GM12878 (cell line): Measurements from ENCODE around the gene MAP3K5. TPM values are rescaled to one million over a fixed set of nuclear protein-coding genes. Genes with fewer than 3 reads are reported as not detected.
A peak's percentile ranks its signal among the peaks of the same experiment; 100 is the strongest.

Experiments
- CHD1 ChIP-seq: IDR thresholded peaks from 2 replicates; pipeline ENCODE4 v1.6.1; 2012; ENCODE audit warnings: low read depth, low read length, improper control_type of control experiment
- CHD4 ChIP-seq: fragments of 200-600 bp; sonication (generic); IDR thresholded peaks from 2 replicates; pipeline ENCODE4 v1.6.1; 2016; ENCODE audit warnings: mild to moderate bottlenecking
- EED ChIP-seq: sonication (generic); IDR thresholded peaks from 2 replicates; pipeline ENCODE4 v1.6.1; 2016; ENCODE audit warnings: antibody characterized with exemption, low read depth
- ESRRA ChIP-seq: IDR thresholded peaks from 2 replicates; pipeline ENCODE4 v1.6.1; 2012; ENCODE audit warnings: mild to moderate bottlenecking, low read length, improper control_type of control experiment
- FOXK2 ChIP-seq: fragments of 450-650 bp; IDR thresholded peaks from 2 replicates; pipeline ENCODE4 v1.6.1; 2017; ENCODE audit warnings: mild to moderate bottlenecking, moderate library complexity
- IKZF2 ChIP-seq, 2 experiments: fragments of 450-650 bp; IDR thresholded peaks; 2 replicates each; pipeline ENCODE4 v1.6.1; 2017; ENCODE audit warnings: mild to moderate bottlenecking in 2 of 2, moderate library complexity in 2 of 2
- NFIC ChIP-seq: IDR thresholded peaks from 2 replicates; pipeline ENCODE4 v1.6.1; 2012; ENCODE audit warnings: low read depth, mild to moderate bottlenecking, inconsistent platforms, low read length, moderate library complexity
- NFYA ChIP-seq: IDR thresholded peaks from 2 replicates; pipeline ENCODE4 v1.6.1; 2011; ENCODE audit warnings: low read depth, mild to moderate bottlenecking, low read length, improper control_type of control experiment, borderline replicate concordance
- NR2F1 ChIP-seq: fragments of 450-650 bp; conservative IDR thresholded peaks from 2 replicates; pipeline ENCODE4 v1.6.1; 2017; ENCODE audit warnings: mild to moderate bottlenecking
- RFX5 ChIP-seq: IDR thresholded peaks from 2 replicates; pipeline ENCODE4 v1.6.1; 2011; ENCODE audit warnings: low read depth, low read length, improper control_type of control experiment
- SMARCA5 ChIP-seq: fragments of 450-650 bp; IDR thresholded peaks from 2 replicates; pipeline ENCODE4 v1.6.1; 2017; ENCODE audit warnings: mild to moderate bottlenecking
- SRF ChIP-seq, 2 experiments: IDR thresholded peaks; 2 replicates each; pipeline ENCODE4 v1.6.1; 2011; ENCODE audit warnings: low read depth in 2 of 2, low read length in 2 of 2, mild to moderate bottlenecking in 1 of 2, moderate library complexity in 1 of 2
- TCF7 ChIP-seq: IDR thresholded peaks from 2 replicates; pipeline ENCODE4 v1.6.1; 2014; ENCODE audit warnings: antibody characterized with exemption, borderline replicate concordance
- ZBTB11 ChIP-seq: fragments of 450-650 bp; formaldehyde crosslinking; IDR thresholded peaks from 2 replicates; pipeline ENCODE4 v1.5.0; 2022; ENCODE audit warnings: mild to moderate bottlenecking, missing genetic modification characterization
- ZBTB40 ChIP-seq: fragments of 450-650 bp; IDR thresholded peaks from 2 replicates; pipeline ENCODE4 v1.6.1; 2016; ENCODE audit warnings: mild to moderate bottlenecking, moderate library complexity, borderline replicate concordance
- polyA plus RNA-seq, 11 experiments: library from polyadenylated mRNA; depleted of rRNA in 4 of 11; unstranded in 6 of 11; stranded (reverse) in 5 of 11; fragments of >200 nt; fragmentation: Nextera tagmentation in 4 of 11; fragmentation: Illumina TruSeq in 1 of 11; extraction: Ambion mirVana in 4 of 11; extraction: Trizol in 1 of 11; gene quantifications; 1 replicate in 1 of 11; 2 replicates in 10 of 11; pipeline versions ENCODE4 v1.2.1 to v1.2.3, GENCODE V29; 2011 to 2016; ENCODE audit warnings: inconsistent platforms in 2 of 11, missing spikeins in 2 of 11, low read depth in 1 of 11
- total RNA-seq, 4 experiments: library from RNA; depleted of rRNA in 3 of 4; stranded (reverse); fragments of >200 nt in 3 of 4; fragmentation: Illumina TruSeq in 1 of 4; extraction: Trizol in 1 of 4; gene quantifications; 2 replicates each; pipeline versions ENCODE4 v1.2.1 to v1.2.3, GENCODE V29; 2013 to 2021
- TF ChIP-seq, protein P1 (sequence below): fragments of 450-650 bp; IDR thresholded peaks from 2 replicates; pipeline ENCODE4 v1.6.1; 2017; ENCODE audit warnings: mild to moderate bottlenecking, moderate library complexity
- TF ChIP-seq, protein P2 (sequence below): IDR thresholded peaks from 2 replicates; pipeline ENCODE4 v1.6.1; 2011; ENCODE audit warnings: borderline replicate concordance, low read depth, mild to moderate bottlenecking, moderate library complexity, low read length; ENCODE audit not compliant: insufficient read depth, poor library complexity, severe bottlenecking

MAP3K5 gene
- total and polyA plus RNA-seq, 10 of the 15 experiments (the other 5 are each of a cell fraction or from before 2014, with no cell fraction given) = 5.4 to 34.3 (median 26.4) TPM

GRCh38 chr6:136822376-136823127 is 30.3 kb upstream of the MAP3K5 start, which contains the start of gene PEX7 (continued):
- TF ChIP-seq ZBTB11 (no peak), CHD1 (no peak), NR2F1 (peak; percentile 74), NFYA (no peak), SRF (IDR thresholded peaks at IDR 0.05; ENCODE audit: low read depth in 2 of 2, low read length in 2 of 2) (no peak), RFX5 (no peak), ESRRA (no peak), FOXK2 (no peak), NFIC (0 out of 2 replicates have a peak, but pooled peaks have one; percentile 21), ZBTB40 (peak; percentile 67; the same call in 1 of the 2 replicates), SMARCA5 (no peak; the same call in none of the 2 replicates), TCF7 (no peak), CHD4 (no peak), IKZF2 (IDR thresholded peaks at IDR 0.05) (0 out of 4 replicates have a peak, but pooled peaks of 1 of the 2 experiments have one; percentile 14), EED (no peak)
- TF ChIP-seq, protein P1, sequence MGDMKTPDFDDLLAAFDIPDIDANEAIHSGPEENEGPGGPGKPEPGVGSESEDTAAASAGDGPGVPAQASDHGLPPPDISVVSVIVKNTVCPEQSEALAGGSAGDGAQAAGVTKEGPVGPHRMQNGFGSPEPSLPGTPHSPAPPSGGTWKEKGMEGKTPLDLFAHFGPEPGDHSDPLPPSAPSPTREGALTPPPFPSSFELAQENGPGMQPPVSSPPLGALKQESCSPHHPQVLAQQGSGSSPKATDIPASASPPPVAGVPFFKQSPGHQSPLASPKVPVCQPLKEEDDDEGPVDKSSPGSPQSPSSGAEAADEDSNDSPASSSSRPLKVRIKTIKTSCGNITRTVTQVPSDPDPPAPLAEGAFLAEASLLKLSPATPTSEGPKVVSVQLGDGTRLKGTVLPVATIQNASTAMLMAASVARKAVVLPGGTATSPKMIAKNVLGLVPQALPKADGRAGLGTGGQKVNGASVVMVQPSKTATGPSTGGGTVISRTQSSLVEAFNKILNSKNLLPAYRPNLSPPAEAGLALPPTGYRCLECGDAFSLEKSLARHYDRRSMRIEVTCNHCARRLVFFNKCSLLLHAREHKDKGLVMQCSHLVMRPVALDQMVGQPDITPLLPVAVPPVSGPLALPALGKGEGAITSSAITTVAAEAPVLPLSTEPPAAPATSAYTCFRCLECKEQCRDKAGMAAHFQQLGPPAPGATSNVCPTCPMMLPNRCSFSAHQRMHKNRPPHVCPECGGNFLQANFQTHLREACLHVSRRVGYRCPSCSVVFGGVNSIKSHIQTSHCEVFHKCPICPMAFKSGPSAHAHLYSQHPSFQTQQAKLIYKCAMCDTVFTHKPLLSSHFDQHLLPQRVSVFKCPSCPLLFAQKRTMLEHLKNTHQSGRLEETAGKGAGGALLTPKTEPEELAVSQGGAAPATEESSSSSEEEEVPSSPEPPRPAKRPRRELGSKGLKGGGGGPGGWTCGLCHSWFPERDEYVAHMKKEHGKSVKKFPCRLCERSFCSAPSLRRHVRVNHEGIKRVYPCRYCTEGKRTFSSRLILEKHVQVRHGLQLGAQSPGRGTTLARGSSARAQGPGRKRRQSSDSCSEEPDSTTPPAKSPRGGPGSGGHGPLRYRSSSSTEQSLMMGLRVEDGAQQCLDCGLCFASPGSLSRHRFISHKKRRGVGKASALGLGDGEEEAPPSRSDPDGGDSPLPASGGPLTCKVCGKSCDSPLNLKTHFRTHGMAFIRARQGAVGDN = 0 out of 2 replicates have a peak, but pooled peaks have one; percentile 65
- TF ChIP-seq, protein P2, sequence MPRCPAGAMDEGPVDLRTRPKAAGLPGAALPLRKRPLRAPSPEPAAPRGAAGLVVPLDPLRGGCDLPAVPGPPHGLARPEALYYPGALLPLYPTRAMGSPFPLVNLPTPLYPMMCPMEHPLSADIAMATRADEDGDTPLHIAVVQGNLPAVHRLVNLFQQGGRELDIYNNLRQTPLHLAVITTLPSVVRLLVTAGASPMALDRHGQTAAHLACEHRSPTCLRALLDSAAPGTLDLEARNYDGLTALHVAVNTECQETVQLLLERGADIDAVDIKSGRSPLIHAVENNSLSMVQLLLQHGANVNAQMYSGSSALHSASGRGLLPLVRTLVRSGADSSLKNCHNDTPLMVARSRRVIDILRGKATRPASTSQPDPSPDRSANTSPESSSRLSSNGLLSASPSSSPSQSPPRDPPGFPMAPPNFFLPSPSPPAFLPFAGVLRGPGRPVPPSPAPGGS = peak; percentile 77
